A549 (cell line): ENCODE data around the gene TUBGCP6. TPM values are rescaled to one million over a fixed set of nuclear protein-coding genes. Genes with fewer than 3 reads are reported as not detected.

Experiments used
- ATAC-seq, 2 experiments: fragments of 200-7000 bp in 1 of 2; fragments of >200 bp in 1 of 2; cut with Nextera tagmentation in 1 of 2; cut with Tn5 transposase in 1 of 2; 3 replicates each; pipeline versions ENCODE4 v1.8.0 to v1.9.1; 2018 to 2020; ENCODE audit warnings: mild to moderate bottlenecking in 1 of 2, moderate library complexity in 1 of 2
- CTCF ChIA-PET: fragments of 300-600 bp; sonication (Branson Sonifier 250); formaldehyde crosslinking; extraction: SDS; loops from one replicate; lab custom pipeline; 2021; ENCODE audit warnings: antibody characterized with exemption, inconsistent platforms; lab: Yijun Ruan, JAX
- POLR2A ChIA-PET: fragments of 350-600 bp; formaldehyde crosslinking; extraction: SDS; loops from one replicate; lab custom pipeline; 2021; ENCODE audit warnings: antibody characterized with exemption, inconsistent platforms; lab: Yijun Ruan, JAX
- DNase-seq, 2 experiments: peaks; one replicate each; pipeline versions ENCODE4 v3.0.0 to v3.0.0-alpha.2; 2011 to 2016; ENCODE audit warnings: low read depth in 1 of 2, low spot score in 1 of 2
- FAIRE-seq: peaks from 2 replicates; lab custom pipeline; 2011; peaks lifted over from hg19 to GRCh38; lab: Jason Lieb, UNC
- H3K27ac ChIP-seq, 2 experiments: fragments of >200 bp; sonication (Bioruptor Twin); formaldehyde crosslinking; 3 replicates each; pipeline ENCODE4 v1.5.1; 2016 to 2017
- H3K4me1 ChIP-seq: fragments of >200 bp; sonication (Bioruptor Twin); formaldehyde crosslinking; 3 replicates; pipeline ENCODE4 v1.6.1; 2016
- H3K4me2 ChIP-seq: fragments of >200 bp; sonication (Bioruptor Twin); formaldehyde crosslinking; 3 replicates; pipeline ENCODE4 v1.6.1; 2016
- H3K4me3 ChIP-seq: fragments of >200 bp; sonication (Bioruptor Twin); formaldehyde crosslinking; 3 replicates; pipeline ENCODE4 v1.5.1; 2016
- H3K9me3 ChIP-seq: fragments of >200 bp; sonication (Bioruptor Twin); formaldehyde crosslinking; 3 replicates; pipeline ENCODE4 v1.6.1; 2016
- CBX2 ChIP-seq: fragments of 200-600 bp; sonication (generic); IDR thresholded peaks from 2 replicates; pipeline ENCODE4 v1.6.1; 2016; ENCODE audit warnings: low read depth, mild to moderate bottlenecking, borderline replicate concordance
- CHD4 ChIP-seq: fragments of 200-600 bp; sonication (generic); IDR thresholded peaks from 2 replicates; pipeline ENCODE4 v1.6.1; 2016; ENCODE audit warnings: antibody characterized with exemption, mild to moderate bottlenecking, borderline replicate concordance
- E2F6 ChIP-seq: IDR thresholded peaks from 2 replicates; pipeline ENCODE4 v1.6.1; 2012; ENCODE audit warnings: low read depth, borderline replicate concordance
- EHF ChIP-seq: fragments of 250-450 bp; sonication (Bioruptor Pico); IDR thresholded peaks from 2 replicates; pipeline ENCODE4 v1.5.0; 2020; ENCODE audit warnings: mild to moderate bottlenecking
- EHMT2 ChIP-seq: fragments of 200-600 bp; sonication (generic); IDR thresholded peaks from 2 replicates; pipeline ENCODE4 v1.6.1; 2016; ENCODE audit warnings: antibody characterized with exemption, low read depth, mild to moderate bottlenecking, moderate library complexity
- ELK1 ChIP-seq: fragments of 150-350 bp; IDR thresholded peaks from 2 replicates; pipeline ENCODE4 v1.6.1; 2014; ENCODE audit warnings: low read depth, mild to moderate bottlenecking, low read length
- EP300 ChIP-seq, 2 experiments: fragments of >200 bp; sonication (Bioruptor Twin); formaldehyde crosslinking; IDR thresholded peaks; 2 replicates in 1 of 2; 3 replicates in 1 of 2; pipeline ENCODE4 v1.6.1; 2016 to 2017
- ESRRA ChIP-seq: fragments of 150-350 bp; IDR thresholded peaks from 2 replicates; pipeline ENCODE4 v1.6.1; 2014; ENCODE audit warnings: mild to moderate bottlenecking, low read length, borderline replicate concordance
- FOSL2 ChIP-seq, 2 experiments: fragments of 450-650 bp in 1 of 2; fragments of >200 bp in 1 of 2; sonication (Bioruptor Twin) in 1 of 2; formaldehyde crosslinking; IDR thresholded peaks; 2 replicates each; pipeline versions ENCODE4 v1.5.0 to v1.6.1; 2016 to 2020; ENCODE audit warnings: mild to moderate bottlenecking in 1 of 2, moderate library complexity in 1 of 2
- FOXS1 ChIP-seq: fragments of 250-450 bp; sonication (Bioruptor Pico); IDR thresholded peaks from 2 replicates; pipeline ENCODE4 v1.5.0; 2020; ENCODE audit warnings: mild to moderate bottlenecking, moderate library complexity
- GATA3 ChIP-seq: IDR thresholded peaks from 2 replicates; pipeline ENCODE4 v1.6.1; 2012; ENCODE audit warnings: borderline replicate concordance
- HEYL ChIP-seq: fragments of 250-450 bp; sonication (Bioruptor Pico); IDR thresholded peaks from 2 replicates; pipeline ENCODE4 v1.8.0; 2021; ENCODE audit warnings: mild to moderate bottlenecking, moderate library complexity
- HOXB13 ChIP-seq: fragments of 250-450 bp; sonication (Bioruptor Pico); IDR thresholded peaks from 2 replicates; pipeline ENCODE4 v1.5.0; 2020; ENCODE audit warnings: low read depth, mild to moderate bottlenecking, moderate library complexity
- JUNB ChIP-seq: fragments of >200 bp; sonication (Bioruptor Twin); formaldehyde crosslinking; IDR thresholded peaks from 2 replicates; pipeline ENCODE4 v1.6.1; 2016
- MAZ ChIP-seq: fragments of 150-350 bp; IDR thresholded peaks from 2 replicates; pipeline ENCODE4 v1.6.1; 2014; ENCODE audit warnings: antibody characterized with exemption, low read depth, low read length, borderline replicate concordance
- NPAS2 ChIP-seq: fragments of 250-450 bp; sonication (Bioruptor Pico); IDR thresholded peaks from 2 replicates; pipeline ENCODE4 v1.8.0; 2022; ENCODE audit warnings: mild to moderate bottlenecking, moderate library complexity, borderline replicate concordance
- NR3C1 ChIP-seq: fragments of >200 bp; sonication (Bioruptor Twin); formaldehyde crosslinking; IDR thresholded peaks from 3 replicates; pipeline ENCODE4 v1.6.1; 2017
- PBX3 ChIP-seq: IDR thresholded peaks from 2 replicates; pipeline ENCODE4 v1.6.1; 2012
- POLR2A ChIP-seq: IDR thresholded peaks from 2 replicates; pipeline ENCODE4 v1.6.1; 2012; ENCODE audit warnings: mild to moderate bottlenecking, low read length
- POLR2AphosphoS2 ChIP-seq: conservative IDR thresholded peaks from 2 replicates; pipeline ENCODE4 v1.6.1; 2012; ENCODE audit warnings: low read length, improper control_type of control experiment, inconsistent platforms
- RCOR1 ChIP-seq: fragments of 150-350 bp; IDR thresholded peaks from 2 replicates; pipeline ENCODE4 v1.6.1; 2014; ENCODE audit warnings: antibody characterized with exemption, low read length, low read depth
- RFX5 ChIP-seq: fragments of 450-650 bp; IDR thresholded peaks from 2 replicates; pipeline ENCODE4 v1.7.1; 2014; ENCODE audit warnings: antibody characterized with exemption, mild to moderate bottlenecking, moderate library complexity
- SMC3 ChIP-seq: fragments of >200 bp; sonication (Bioruptor Twin); formaldehyde crosslinking; IDR thresholded peaks from 3 replicates; pipeline ENCODE4 v1.6.1; 2018; ENCODE audit warnings: inconsistent platforms
- USF2 ChIP-seq: fragments of 450-650 bp; IDR thresholded peaks from 2 replicates; pipeline ENCODE4 v1.6.1; 2014; ENCODE audit warnings: antibody characterized with exemption
- ZFP36 ChIP-seq: fragments of 450-650 bp; IDR thresholded peaks from 2 replicates; pipeline ENCODE4 v1.6.1; 2014; ENCODE audit warnings: borderline replicate concordance; ENCODE audit not compliant: partially characterized antibody
- ZSCAN20 ChIP-seq: fragments of 250-450 bp; sonication (Bioruptor Pico); IDR thresholded peaks from 2 replicates; pipeline ENCODE4 v1.8.0; 2022; ENCODE audit warnings: mild to moderate bottlenecking, moderate library complexity
- WGBS: methylation state at CpG from one replicate; pipeline ENCODE4 v1.1.6; 2017; ENCODE audit errors: missing lambda C conversion rate; 5-methylcytosine and 5-hydroxymethylcytosine counted together
- polyA plus RNA-seq, 4 experiments: library from polyadenylated mRNA; depleted of rRNA in 3 of 4; stranded (reverse); fragments of >200 nt; fragmentation: RNase III in 1 of 4; extraction: RNeasy Plus Mini Kit Qiagen cat#74134 plus additional on column Dnase treatment in 1 of 4; gene quantifications; 2 replicates in 3 of 4; 3 replicates in 1 of 4; pipeline ENCODE4 v1.2.3, GENCODE V29; 2011 to 2017

The TUBGCP6 gene
- polyA plus RNA-seq, 2 of the 4 experiments (the other 2 are of a cell fraction), result 6.5 to 14.2 TPM

GRCh38 chr22:50213263-50213662 is 31.6 kb downstream of the TUBGCP6 start:
- no peak overlapping the region for H3K27ac ChIP-seq
- H3K4me3 ChIP-seq, result no peak overlapping the region
- FAIRE-seq (no peak), DNase-seq (no peak)
- ChIA-PET POLR2A (no interaction called here), CTCF (interaction anchor here (0.7 kb wide), 1 partner anchor 23 kb away, joined by 3 read pairs; no protein-coding TSS in a partner anchor)
- H3K4me2 ChIP-seq, result no peak overlapping the region
- no peaks in the 10 kb centered on the region for H3K4me1 ChIP-seq
- over 99% methylated on average over 9 of the region's 9 CpGs for WGBS
- no peaks in the 10 kb centered on the region for H3K9me3 ChIP-seq
- no peak for TF ChIP-seq CBX2
- TF ChIP-seq, all 56 proteins: peak for 0
- ATAC-seq, result no peak

GRCh38 chr22:50211147-50211546 is 33.7 kb downstream of the TUBGCP6 start:
- DNase-seq, result no peak
- no peak for ATAC-seq
- no peak for TF ChIP-seq RCOR1
- no peak for TF ChIP-seq POLR2A
- no peak for TF ChIP-seq RFX5
- TF ChIP-seq HOXB13 (CRISPR knock-in tag), result no peak
- TF ChIP-seq ZSCAN20 (CRISPR knock-in tag), result no peak
- no peak for TF ChIP-seq PBX3
- no peak for TF ChIP-seq FOXS1
- no peak for TF ChIP-seq ELK1
- no peak for TF ChIP-seq GATA3
- TF ChIP-seq USF2, result no peak
- no peak for TF ChIP-seq POLR2AphosphoS2
- no peak for TF ChIP-seq CBX2
- TF ChIP-seq NPAS2 (CRISPR knock-in tag), result no peak
- TF ChIP-seq E2F6, result no peak
- Histone ChIP-seq H3K4me2 (no peak overlapping the region), H3K27ac (no peak overlapping the region), H3K9me3 (no peaks in the 10 kb centered on the region), H3K4me1 (no peaks in the 10 kb centered on the region), H3K4me3 (no peak overlapping the region)
- FAIRE-seq, result no peak
- ChIA-PET POLR2A (no interaction called here), CTCF (interaction anchor here (1.0 to 3.2 kb wide), 6 partner anchors 10 to 62 kb away, joined by 3 to 18 read pairs (median 4); no protein-coding TSS in a partner anchor)
- WGBS, result 90% methylated on average over 14 of the region's 14 CpGs

GRCh38 chr22:50210378-50211139 is 34.3 kb downstream of the TUBGCP6 start:
- FAIRE-seq, result no peak
- H3K9me3 ChIP-seq, result no peaks in the 10 kb centered on the region
- no peaks in the 10 kb centered on the region for H3K4me1 ChIP-seq
- WGBS, result 90% methylated on average over 17 of the region's 32 CpGs
- H3K4me2 ChIP-seq, result no peak overlapping the region
- POLR2A ChIA-PET, result no interaction called here
- ATAC-seq, result no peak
- DNase-seq, result no peak
- H3K4me3 ChIP-seq, result no peak overlapping the region
- TF ChIP-seq HEYL (CRISPR knock-in tag) (no peak), ZFP36 (no peak), FOSL2 (IDR thresholded peaks at IDR 0.05) (no peak), FOSL2 (CRISPR knock-in tag; IDR thresholded peaks at IDR 0.05) (no peak), E2F6 (no peak), CHD4 (no peak), RCOR1 (no peak), EHMT2 (no peak), MAZ (no peak), EP300 (IDR thresholded peaks at IDR 0.05) (no peak), JUNB (no peak), EHF (CRISPR knock-in tag) (no peak), USF2 (no peak), ZSCAN20 (CRISPR knock-in tag) (no peak), SMC3 (no peak), HOXB13 (CRISPR knock-in tag) (no peak), ESRRA (no peak), NR3C1 (no peak)
- TF ChIP-seq, all 56 proteins: peak for 0
- CTCF ChIA-PET, result interaction anchor here (1.0 to 3.2 kb wide), 6 partner anchors 10 to 62 kb away, joined by 3 to 18 read pairs (median 4); no protein-coding TSS in a partner anchor
- H3K27ac ChIP-seq, result no peak overlapping the region
